Measurements from ENCODE around the gene CSPG5. TPM values are rescaled to one million over a fixed set of nuclear protein-coding genes. Genes with fewer than 3 reads are reported as not detected.

Gene CSPG5
- total RNA-seq, 1 experiment from 2014 or later, result 3.8 TPM

- Histone ChIP-seq H3K4me3 (replicated peaks in 1 of 2; ENCODE audit: low read depth in 1 of 2, low read length in 2 of 2) (no peak overlapping the region), H3K27me3 (ENCODE audit: insufficient read depth, low read length) (no peaks in the 10 kb centered on the region), H4K20me1 (ENCODE audit: insufficient read depth) (no peaks in the 10 kb centered on the region), H3K4me1 (ENCODE audit: control insufficient read depth in 1 of 2, insufficient read depth in 2 of 2, low read length in 2 of 2) (no peaks in the 10 kb centered on the region), H3K27ac (ENCODE audit: low read depth, low read length) (no peak overlapping the region), H3K9ac (ENCODE audit: low read length) (no peak overlapping the region), H3K9me3 (ENCODE audit: control insufficient read depth in 1 of 2, insufficient read depth in 1 of 2, low read depth in 1 of 2, low read length in 2 of 2) (no peaks in the 10 kb centered on the region), H3K79me2 (ENCODE audit: insufficient read depth, low read length) (no peaks in the 10 kb centered on the region), H3K4me2 (ENCODE audit: low read length) (no peak overlapping the region), H3K9me2 (ENCODE audit: insufficient read depth) (no peaks in the 10 kb centered on the region), H3K36me3 (ENCODE audit: control insufficient read depth in 1 of 2, insufficient read depth in 2 of 2, low read length in 2 of 2) (no peaks in the 10 kb centered on the region), H2AFZ (ENCODE audit: low read depth, low read length, poor library complexity, severe bottlenecking) (no peak overlapping the region)
- RAD21 ChIA-PET (ENCODE audit: low non-redundant PET in 1 of 2, low total read pairs in 2 of 2, uncharacterized antibody in 2 of 2, unreplicated experiment in 2 of 2), result no interaction called here
- CTCF ChIA-PET, result no interaction called here
- no peak for DNase-seq (ENCODE audit: low read depth, low spot score)
- intact Hi-C loops (cut with micrococcal nuclease), result no loop called here
- TF ChIP-seq JUND (IDR thresholded peaks at IDR 0.05) (no peak), RAD21 (IDR thresholded peaks at IDR 0.05; ENCODE audit: low read depth) (no peak), TCF7L2 (IDR thresholded peaks at IDR 0.05; ENCODE audit: borderline replicate concordance, extremely low read depth, insufficient read depth, insufficient read length) (no peak), EZH2phosphoT487 (IDR thresholded peaks at IDR 0.05; ENCODE audit: borderline replicate concordance) (no peak), POLR2A (IDR thresholded peaks at IDR 0.05; ENCODE audit: borderline replicate concordance, extremely low read depth, insufficient read depth, insufficient read length) (no peak), CTCF (IDR thresholded peaks at IDR 0.05 in 2 of 3, conservative IDR thresholded peaks at IDR 0.05 in 1 of 3; ENCODE audit: borderline replicate concordance in 1 of 3, insufficient read depth in 1 of 3, low read depth in 2 of 3, low read length in 2 of 3) (no peak), ELF1 (IDR thresholded peaks at IDR 0.05; ENCODE audit: borderline replicate concordance, low read depth) (no peak), YY1 (IDR thresholded peaks at IDR 0.05; ENCODE audit: extremely low read depth, insufficient replicate concordance, low read depth, low read length) (no peak), ZFX (IDR thresholded peaks at IDR 0.05) (no peak), FOSL1 (IDR thresholded peaks at IDR 0.05; ENCODE audit: low read depth) (no peak), CBX3 (IDR thresholded peaks at IDR 0.05; ENCODE audit: low read depth) (no peak), EZH2 (IDR thresholded peaks at IDR 0.05) (no peak), REST (IDR thresholded peaks at IDR 0.05; ENCODE audit: low read depth) (no peak), ZBTB33 (IDR thresholded peaks at IDR 0.05; ENCODE audit: extremely low read depth, insufficient replicate concordance, low read length) (no peak), EGR1 (IDR thresholded peaks at IDR 0.05; ENCODE audit: low read depth) (no peak), POLR2AphosphoS5 (IDR thresholded peaks at IDR 0.05; ENCODE audit: low read depth, low read length) (no peak), SP1 (IDR thresholded peaks at IDR 0.05; ENCODE audit: low read depth) (no peak), SRF (IDR thresholded peaks at IDR 0.05; ENCODE audit: low read depth) (no peak)
- TF ChIP-seq, protein P1, sequence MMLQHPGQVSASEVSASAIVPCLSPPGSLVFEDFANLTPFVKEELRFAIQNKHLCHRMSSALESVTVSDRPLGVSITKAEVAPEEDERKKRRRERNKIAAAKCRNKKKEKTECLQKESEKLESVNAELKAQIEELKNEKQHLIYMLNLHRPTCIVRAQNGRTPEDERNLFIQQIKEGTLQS (IDR thresholded peaks at IDR 0.05), result no peak
- TF ChIP-seq, protein P2, sequence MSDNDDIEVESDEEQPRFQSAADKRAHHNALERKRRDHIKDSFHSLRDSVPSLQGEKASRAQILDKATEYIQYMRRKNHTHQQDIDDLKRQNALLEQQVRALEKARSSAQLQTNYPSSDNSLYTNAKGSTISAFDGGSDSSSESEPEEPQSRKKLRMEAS (IDR thresholded peaks at IDR 0.05), result no peak
- no TSS peak for BruUV-seq (replicated peaks)
- POLR2A ChIA-PET, result no interaction called here
- no peak for ATAC-seq
These were observed 11.5 kb downstream of the CSPG5 start for GRCh38 chr3:47567149-47567548.

Measured in HCT116 (cell line).